ENCODE data around the gene ASAH2.

Gene ASAH2

GRCh38 chr10:50291261-50291850 lies 40.0 kb upstream of the ASAH2 start:
- TF ChIP-seq TEAD4 (IDR thresholded peaks at IDR 0.05) (no peak), CEBPB (IDR thresholded peaks at IDR 0.05) (no peak), RAD21 (IDR thresholded peaks at IDR 0.05; ENCODE audit: low read depth) (peak; percentile 38), YY1 (IDR thresholded peaks at IDR 0.05; ENCODE audit: low read depth) (no peak)

- no peak for TF ChIP-seq REST (IDR thresholded peaks at IDR 0.05; ENCODE audit: low read depth)
Observed at GRCh38 chr10:50289196-50289595, 37.9 kb upstream of the ASAH2 start.

GRCh38 chr10:50286996-50287803 lies 35.9 kb upstream of the ASAH2 start:
- TF ChIP-seq MAX (IDR thresholded peaks at IDR 0.05) (no peak), CREB1 (IDR thresholded peaks at IDR 0.05; ENCODE audit: low read depth) (no peak), FOXM1 (IDR thresholded peaks at IDR 0.05; ENCODE audit: borderline replicate concordance, low read depth) (no peak), YY1 (IDR thresholded peaks at IDR 0.05; ENCODE audit: low read depth) (no peak), TEAD4 (IDR thresholded peaks at IDR 0.05) (no peak), EP300 (IDR thresholded peaks at IDR 0.05; ENCODE audit: borderline replicate concordance) (no peak), RAD21 (IDR thresholded peaks at IDR 0.05; ENCODE audit: low read depth) (no peak)

- TF ChIP-seq USF1 (IDR thresholded peaks at IDR 0.05), result no peak
- no peak for TF ChIP-seq EP300 (IDR thresholded peaks at IDR 0.05; ENCODE audit: borderline replicate concordance)
- no peak for TF ChIP-seq TCF12 (IDR thresholded peaks at IDR 0.05; ENCODE audit: low read depth)
- TF ChIP-seq REST (IDR thresholded peaks at IDR 0.05; ENCODE audit: low read depth), result no peak
- TF ChIP-seq ZBTB7A (IDR thresholded peaks at IDR 0.05; ENCODE audit: low read depth), result no peak
- TF ChIP-seq FOXM1 (IDR thresholded peaks at IDR 0.05; ENCODE audit: borderline replicate concordance, low read depth), result no peak
- TF ChIP-seq TEAD4 (IDR thresholded peaks at IDR 0.05), result no peak
- no peak for TF ChIP-seq CREB1 (IDR thresholded peaks at IDR 0.05; ENCODE audit: low read depth)
- no peak for TF ChIP-seq TAF1 (IDR thresholded peaks at IDR 0.05; ENCODE audit: low read depth)
- TF ChIP-seq YY1 (IDR thresholded peaks at IDR 0.05; ENCODE audit: low read depth), result no peak
Observed at GRCh38 chr10:50286517-50286916, 35.2 kb upstream of the ASAH2 start.

GRCh38 chr10:50281967-50282522 lies 30.7 kb upstream of the ASAH2 start:
- TF ChIP-seq RAD21 (IDR thresholded peaks at IDR 0.05; ENCODE audit: low read depth) (no peak), TEAD4 (IDR thresholded peaks at IDR 0.05) (no peak), USF1 (IDR thresholded peaks at IDR 0.05) (no peak), TCF12 (IDR thresholded peaks at IDR 0.05; ENCODE audit: low read depth) (no peak), ZBTB7A (IDR thresholded peaks at IDR 0.05; ENCODE audit: low read depth) (no peak), YY1 (IDR thresholded peaks at IDR 0.05; ENCODE audit: low read depth) (no peak), REST (IDR thresholded peaks at IDR 0.05; ENCODE audit: low read depth) (no peak), MAX (IDR thresholded peaks at IDR 0.05) (no peak), FOXM1 (IDR thresholded peaks at IDR 0.05; ENCODE audit: borderline replicate concordance, low read depth) (no peak)
